Measurements from ENCODE around the gene YAP1.
A peak's percentile ranks its signal among the peaks of the same experiment; 100 is the strongest.

Gene YAP1

DNA sequence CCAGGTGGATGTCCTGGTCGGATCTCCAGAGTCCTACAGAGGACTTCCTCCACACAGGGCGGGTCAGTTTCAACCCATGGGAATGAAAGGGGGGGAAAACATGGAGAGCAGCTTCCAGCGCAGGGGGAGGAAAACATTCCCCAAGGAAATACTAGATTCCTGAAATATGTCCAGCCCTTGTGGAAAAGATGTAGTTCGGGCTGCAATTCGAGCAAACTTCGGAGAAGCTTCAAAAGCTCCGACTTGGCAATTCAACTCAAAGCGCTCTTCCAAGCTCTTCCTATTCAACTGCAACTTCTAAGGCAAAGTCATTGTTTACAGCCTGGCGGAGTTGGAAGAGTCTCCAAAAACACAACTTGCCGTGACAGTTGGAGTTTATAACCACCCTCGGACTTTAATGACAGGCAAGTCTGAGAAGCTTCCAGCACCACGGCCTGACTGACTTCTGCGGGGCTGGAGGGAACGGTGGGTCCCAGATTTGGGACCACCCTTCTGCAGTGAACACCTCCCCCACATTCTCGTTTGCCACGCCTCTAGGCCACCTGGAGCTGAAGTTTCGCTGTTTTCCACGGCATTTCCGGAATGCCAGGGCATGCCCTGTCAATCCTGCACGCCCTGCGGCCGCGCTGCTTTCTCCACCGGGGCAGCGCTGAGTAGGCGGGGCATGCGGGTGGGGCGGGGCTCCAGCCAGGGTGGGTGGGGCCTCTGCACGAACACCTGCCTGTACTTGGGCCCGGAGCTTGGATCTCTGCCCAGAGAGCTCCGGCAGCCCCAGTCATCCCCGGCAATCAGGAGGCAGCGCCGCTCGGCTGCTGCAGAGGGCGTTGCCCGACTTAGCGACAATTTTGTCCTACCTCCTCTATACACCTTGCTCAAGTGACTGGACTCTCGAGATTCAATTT is 158.1 kb downstream of the YAP1 start:
- CTCF ChIA-PET: interaction anchor here (0.6 to 2.0 kb wide), 11 partner anchors 8 to 673 kb away, joined by 3 to 11 read pairs (median 4); no protein-coding TSS in a partner anchor
- TF ChIP-seq, protein P1, sequence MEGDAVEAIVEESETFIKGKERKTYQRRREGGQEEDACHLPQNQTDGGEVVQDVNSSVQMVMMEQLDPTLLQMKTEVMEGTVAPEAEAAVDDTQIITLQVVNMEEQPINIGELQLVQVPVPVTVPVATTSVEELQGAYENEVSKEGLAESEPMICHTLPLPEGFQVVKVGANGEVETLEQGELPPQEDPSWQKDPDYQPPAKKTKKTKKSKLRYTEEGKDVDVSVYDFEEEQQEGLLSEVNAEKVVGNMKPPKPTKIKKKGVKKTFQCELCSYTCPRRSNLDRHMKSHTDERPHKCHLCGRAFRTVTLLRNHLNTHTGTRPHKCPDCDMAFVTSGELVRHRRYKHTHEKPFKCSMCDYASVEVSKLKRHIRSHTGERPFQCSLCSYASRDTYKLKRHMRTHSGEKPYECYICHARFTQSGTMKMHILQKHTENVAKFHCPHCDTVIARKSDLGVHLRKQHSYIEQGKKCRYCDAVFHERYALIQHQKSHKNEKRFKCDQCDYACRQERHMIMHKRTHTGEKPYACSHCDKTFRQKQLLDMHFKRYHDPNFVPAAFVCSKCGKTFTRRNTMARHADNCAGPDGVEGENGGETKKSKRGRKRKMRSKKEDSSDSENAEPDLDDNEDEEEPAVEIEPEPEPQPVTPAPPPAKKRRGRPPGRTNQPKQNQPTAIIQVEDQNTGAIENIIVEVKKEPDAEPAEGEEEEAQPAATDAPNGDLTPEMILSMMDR (conservative IDR thresholded peaks at IDR 0.05; ENCODE audit: low read depth): peak; percentile 78
- peak overlapping the region; percentile 96 for H3K27ac ChIP-seq
- POLR2A ChIA-PET (ENCODE audit: low non-redundant PET): interaction anchor here (1.4 kb wide), 1 partner anchor 45 kb away, joined by 4 read pairs; no protein-coding TSS in a partner anchor
- DNase-seq (ENCODE audit: low spot score): peak; percentile 99

DNA sequence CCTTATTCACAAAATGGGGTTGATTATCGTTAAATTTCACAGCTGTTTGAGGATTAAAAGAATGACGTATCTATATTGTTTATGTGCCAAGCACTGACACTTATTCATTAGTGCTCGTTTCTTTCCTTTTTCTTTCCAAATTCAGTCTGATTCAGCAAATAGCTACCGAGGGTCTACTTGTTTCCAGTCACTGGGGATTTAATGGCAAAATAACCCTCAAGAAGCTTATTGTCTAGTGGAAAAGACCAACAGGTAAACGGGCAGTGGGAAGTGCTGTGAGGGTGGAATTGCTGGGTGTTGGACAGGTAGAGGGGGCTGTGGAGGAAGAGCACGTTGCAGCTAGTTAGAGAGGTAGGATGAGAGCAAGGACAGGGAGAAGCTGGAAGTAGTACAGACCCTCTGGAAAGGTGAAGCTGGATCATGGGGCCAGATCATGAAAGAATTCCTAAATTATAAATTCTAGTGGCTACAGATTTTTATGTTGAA is 158.8 kb downstream of the YAP1 start:
- no peak for DNase-seq (ENCODE audit: low spot score)
- TF ChIP-seq, protein P1 (conservative IDR thresholded peaks at IDR 0.05; ENCODE audit: low read depth): peak; percentile 43
- H3K27ac ChIP-seq: peak overlapping the region; percentile 96
- ChIA-PET POLR2A (ENCODE audit: low non-redundant PET) (interaction anchor here (1.4 kb wide), 1 partner anchor 45 kb away, joined by 4 read pairs; no protein-coding TSS in a partner anchor), CTCF (interaction anchor here (0.6 to 2.0 kb wide), 11 partner anchors 9 to 672 kb away, joined by 3 to 11 read pairs (median 3); no protein-coding TSS in a partner anchor)

DNA sequence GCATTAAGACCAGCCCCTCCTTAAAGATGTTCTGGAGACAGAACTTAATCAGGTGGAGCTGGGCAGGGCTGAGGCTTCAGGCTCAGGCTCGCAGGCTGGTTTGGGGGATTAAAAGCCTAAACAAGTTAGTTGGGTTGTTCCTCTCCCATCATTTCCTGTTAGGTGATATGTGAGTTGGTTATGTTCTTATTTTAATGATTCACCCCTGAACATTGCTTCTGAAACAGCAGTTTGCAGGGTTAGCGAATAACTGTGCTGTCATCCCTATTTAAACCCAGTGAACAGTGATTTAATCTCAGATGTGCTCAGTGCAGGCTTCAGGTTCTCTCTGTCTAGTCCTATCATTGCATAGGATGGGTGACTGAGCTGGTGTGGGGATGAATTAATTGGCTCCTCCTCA is 159.7 kb downstream of the YAP1 start:
- TF ChIP-seq, protein P1 (conservative IDR thresholded peaks at IDR 0.05; ENCODE audit: low read depth): no peak
- ChIA-PET CTCF (interaction anchor here (2.0 kb wide), 1 partner anchor 13 kb away, joined by 11 read pairs; no protein-coding TSS in a partner anchor), POLR2A (ENCODE audit: low non-redundant PET) (no interaction called here)
- DNase-seq (ENCODE audit: low spot score): peak; percentile 74
- H3K27ac ChIP-seq: peak overlapping the region; percentile 96

DNA sequence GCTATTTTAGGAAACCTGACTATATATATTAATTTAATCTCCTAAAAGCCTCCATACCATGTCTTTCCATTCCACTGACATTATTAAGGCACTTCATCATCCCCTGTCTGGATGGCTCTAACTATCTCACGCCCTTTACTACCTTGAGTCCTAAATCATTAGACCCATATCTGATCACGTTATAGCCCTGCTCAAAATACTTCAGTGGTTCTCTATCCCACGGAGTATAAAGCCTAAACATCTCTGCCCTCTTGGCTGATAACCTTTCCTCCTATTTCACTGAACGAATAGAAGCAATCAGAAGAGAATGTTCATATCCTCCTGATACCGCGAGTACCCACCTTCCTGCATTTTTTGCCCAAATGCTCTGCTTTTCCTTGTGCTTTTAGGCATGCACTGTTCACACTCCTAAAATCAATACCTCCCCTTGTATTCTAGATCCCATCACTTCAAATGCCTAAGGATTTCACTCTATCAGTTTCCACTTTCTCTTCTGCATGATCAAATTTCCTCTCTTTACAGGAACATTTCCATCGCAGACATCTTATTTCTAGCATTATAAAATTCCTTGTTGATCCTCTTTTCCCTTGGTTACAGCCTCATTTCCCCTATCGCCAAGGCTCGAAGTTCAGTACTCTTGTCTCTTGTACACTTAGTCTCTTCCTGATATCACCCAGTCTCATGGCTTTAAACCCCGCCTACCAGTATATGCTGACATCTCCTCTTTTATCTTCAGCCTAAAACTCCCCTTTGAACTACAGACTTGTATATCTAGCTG is 162.0 kb downstream of the YAP1 start:
- no peak for DNase-seq (ENCODE audit: low spot score)
- no peak overlapping the region for H3K27ac ChIP-seq
- ChIA-PET CTCF (no interaction called here), POLR2A (ENCODE audit: low non-redundant PET) (no interaction called here)
- TF ChIP-seq, protein P1 (conservative IDR thresholded peaks at IDR 0.05; ENCODE audit: low read depth): no peak

DNA sequence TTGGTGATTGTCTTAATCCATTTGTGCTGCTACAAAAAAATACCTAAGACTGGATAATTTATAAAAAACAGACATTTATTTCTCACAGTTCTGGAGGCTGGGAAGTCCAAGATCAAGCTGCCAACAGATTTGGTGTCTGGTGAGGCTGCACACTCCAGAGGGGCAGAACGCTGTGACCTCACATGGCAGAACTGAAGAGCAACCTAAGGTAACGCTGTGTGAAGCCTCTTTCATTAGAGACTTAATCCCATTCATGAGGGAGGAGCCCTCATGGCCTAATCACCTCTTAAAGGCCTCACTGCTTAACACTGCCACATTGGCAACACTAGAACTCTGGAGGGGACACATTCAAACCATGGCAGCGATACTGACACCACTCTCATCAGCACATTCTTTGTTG is 164.4 kb downstream of the YAP1 start:
- no peak for DNase-seq (ENCODE audit: low spot score)
- H3K27ac ChIP-seq: no peak overlapping the region
- ChIA-PET CTCF (interaction anchor here (0.6 kb wide), 1 partner anchor 17 kb away, joined by 3 read pairs; no protein-coding TSS in a partner anchor), POLR2A (ENCODE audit: low non-redundant PET) (interaction anchor here (0.6 kb wide), 1 partner anchor 211 kb away, joined by 5 read pairs; no protein-coding TSS in a partner anchor)
- TF ChIP-seq, protein P1 (conservative IDR thresholded peaks at IDR 0.05; ENCODE audit: low read depth): no peak

DNA sequence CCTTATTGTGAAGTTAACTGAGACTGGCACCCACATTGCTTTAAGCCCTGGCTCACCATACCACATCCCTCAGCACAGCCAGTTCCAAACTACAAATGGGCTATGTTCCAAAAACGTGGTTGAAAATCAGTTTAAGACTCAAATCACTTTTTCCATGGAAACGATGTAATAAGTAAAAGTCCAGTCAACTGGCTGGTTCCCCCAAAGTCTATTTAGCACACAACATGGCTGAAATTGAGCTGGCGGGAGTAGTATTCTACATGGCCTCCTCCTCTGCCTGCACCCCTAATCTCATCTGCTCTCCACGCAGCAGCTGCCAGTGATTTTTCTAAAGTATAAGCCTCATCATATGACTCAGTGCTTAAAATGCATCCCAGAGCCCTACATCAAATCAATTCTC is 166.1 kb downstream of the YAP1 start:
- CTCF ChIA-PET: interaction anchor here (0.6 to 1.1 kb wide), 2 partner anchors 49 to 336 kb away, joined by 3 to 5 read pairs; no protein-coding TSS in a partner anchor
- H3K27ac ChIP-seq: no peak overlapping the region

More for the DNA sequence above, 166.1 kb downstream of the YAP1 start:
- TF ChIP-seq, protein P1 (conservative IDR thresholded peaks at IDR 0.05; ENCODE audit: low read depth): no peak
- DNase-seq (ENCODE audit: low spot score): no peak
- POLR2A ChIA-PET (ENCODE audit: low non-redundant PET): no interaction called here
